ENCODE data around the gene MYADML2. TPM values are rescaled to one million over a fixed set of nuclear protein-coding genes. Genes with fewer than 3 reads are reported as not detected.
A peak's percentile ranks its signal among the peaks of the same experiment; 100 is the strongest.

Gene MYADML2
- total RNA-seq, 4 donors from 2014 or later, result 2.9 to 24.9 (median 13.3) TPM

DNA sequence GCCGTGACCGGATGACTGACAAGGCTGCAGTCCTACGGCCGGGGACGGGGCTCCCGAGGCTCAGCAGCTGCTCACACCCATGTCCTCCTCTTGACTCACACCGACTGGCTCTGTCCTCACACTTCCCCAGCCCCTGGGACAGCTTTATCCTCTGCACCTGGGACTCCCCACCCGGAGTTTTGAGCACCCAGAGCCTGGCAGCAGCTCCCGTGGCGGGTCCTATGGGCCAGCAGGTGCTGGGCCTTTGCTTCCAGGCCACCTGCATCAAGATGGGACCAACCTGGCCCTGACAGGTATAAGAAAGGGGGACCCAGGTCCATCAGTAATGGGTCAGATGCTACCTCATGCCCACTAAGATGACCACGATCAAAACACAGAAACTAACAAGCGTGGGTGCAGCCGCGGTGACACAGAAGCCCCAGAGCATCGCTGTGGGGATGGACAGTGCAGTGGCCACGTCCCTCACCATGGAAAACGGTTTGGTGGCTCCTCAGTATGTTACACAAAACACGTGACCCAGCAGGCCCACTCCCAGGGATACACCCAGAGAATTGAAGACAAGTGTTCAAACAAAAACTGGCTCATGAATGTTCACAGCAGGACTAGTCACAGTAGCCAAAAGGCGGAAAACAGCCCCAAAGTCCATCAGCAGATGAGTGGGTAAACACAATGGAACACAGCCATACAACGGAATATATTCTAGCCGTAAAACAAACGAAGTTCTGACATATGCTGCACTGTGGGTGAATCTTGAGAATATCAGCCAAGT lies 17.2 kb upstream of the MYADML2 start:
- ATAC-seq (no peak), DNase-seq (no peak)
- Histone ChIP-seq H3K4me3 (no peak overlapping the region), H3K27me3 (peaks cover 7 to 13% (median 12%) of the 10 kb centered on the region in 3 donors), H3K9me3 (no peaks in the 10 kb centered on the region), H3K36me3 (no peaks in the 10 kb centered on the region), H3K27ac (no peak overlapping the region), H3K4me1 (peaks cover 17 to 32% of the 10 kb centered on the region in 2 donors)
- intact Hi-C loops (cut with DNase I; ENCODE audit: low total_unique reads) (no loop called here), in situ Hi-C loops (cut with MboI; ENCODE audit: low sequenced_read_pairs in 4 of 4) (loop anchor here in 1 of 4 donors (5.0 kb wide), 1 partner anchor 58 kb away; the partner anchor contains the start of genes CENPX and LRRC45)
- TF ChIP-seq, protein P1, sequence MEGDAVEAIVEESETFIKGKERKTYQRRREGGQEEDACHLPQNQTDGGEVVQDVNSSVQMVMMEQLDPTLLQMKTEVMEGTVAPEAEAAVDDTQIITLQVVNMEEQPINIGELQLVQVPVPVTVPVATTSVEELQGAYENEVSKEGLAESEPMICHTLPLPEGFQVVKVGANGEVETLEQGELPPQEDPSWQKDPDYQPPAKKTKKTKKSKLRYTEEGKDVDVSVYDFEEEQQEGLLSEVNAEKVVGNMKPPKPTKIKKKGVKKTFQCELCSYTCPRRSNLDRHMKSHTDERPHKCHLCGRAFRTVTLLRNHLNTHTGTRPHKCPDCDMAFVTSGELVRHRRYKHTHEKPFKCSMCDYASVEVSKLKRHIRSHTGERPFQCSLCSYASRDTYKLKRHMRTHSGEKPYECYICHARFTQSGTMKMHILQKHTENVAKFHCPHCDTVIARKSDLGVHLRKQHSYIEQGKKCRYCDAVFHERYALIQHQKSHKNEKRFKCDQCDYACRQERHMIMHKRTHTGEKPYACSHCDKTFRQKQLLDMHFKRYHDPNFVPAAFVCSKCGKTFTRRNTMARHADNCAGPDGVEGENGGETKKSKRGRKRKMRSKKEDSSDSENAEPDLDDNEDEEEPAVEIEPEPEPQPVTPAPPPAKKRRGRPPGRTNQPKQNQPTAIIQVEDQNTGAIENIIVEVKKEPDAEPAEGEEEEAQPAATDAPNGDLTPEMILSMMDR (IDR thresholded peaks at IDR 0.05 in 4 of 5, conservative IDR thresholded peaks at IDR 0.05 in 1 of 5), result no peak
- TF ChIP-seq POLR2A (IDR thresholded peaks at IDR 0.05), result no peak

DNA sequence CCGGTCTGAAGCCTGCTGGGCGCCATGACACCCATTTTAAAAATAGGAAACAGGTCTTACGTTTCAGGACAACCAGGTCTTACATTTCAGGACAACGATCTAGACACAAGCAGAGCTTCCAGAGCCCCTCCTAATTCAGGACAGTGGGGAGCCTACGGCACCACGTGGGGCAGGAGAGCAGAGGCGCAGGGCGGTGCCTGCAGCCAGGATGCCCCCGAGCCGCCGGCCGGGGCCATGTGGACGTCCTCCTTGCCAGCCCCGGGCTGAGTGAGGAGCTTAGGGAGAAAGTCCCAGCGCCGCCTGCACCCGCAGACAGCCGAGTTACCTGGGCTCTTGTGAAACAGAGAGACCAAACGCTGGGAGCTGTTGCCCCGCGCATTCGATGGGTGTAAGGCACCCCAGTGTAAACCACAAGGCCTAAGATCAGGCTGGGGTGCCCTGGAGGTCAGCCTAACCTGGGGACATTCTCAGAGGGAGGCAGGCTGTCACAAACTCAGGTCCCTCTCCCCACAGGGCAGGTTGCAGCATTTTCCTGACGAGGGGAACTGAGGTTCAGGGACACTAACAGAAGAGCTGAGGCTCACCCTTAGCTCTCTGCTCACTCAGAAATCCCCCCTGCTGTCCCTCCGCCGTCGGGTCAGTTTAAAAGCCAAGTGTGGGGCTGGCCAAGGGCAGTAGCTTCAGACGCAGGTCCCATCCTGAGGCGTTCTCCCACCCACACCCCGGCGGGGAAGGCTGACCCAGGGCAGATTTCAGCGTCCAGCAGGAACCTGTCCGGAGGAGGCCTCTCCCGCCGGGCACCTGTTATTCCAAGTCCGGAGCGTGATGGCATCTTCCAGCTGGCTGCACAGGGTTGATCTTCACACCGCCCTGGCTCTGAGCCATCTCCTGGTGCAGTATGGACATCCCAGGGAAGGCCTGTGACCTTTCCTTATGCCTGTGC lies 15.7 kb upstream of the MYADML2 start:
- peak in 1 of 2 donors; percentile 49 for TF ChIP-seq POLR2A (IDR thresholded peaks at IDR 0.05)
- TF ChIP-seq, protein P1 (IDR thresholded peaks at IDR 0.05 in 4 of 5, conservative IDR thresholded peaks at IDR 0.05 in 1 of 5), result no peak
- Histone ChIP-seq H3K4me3 (peak overlapping the region in 3 of 4 donors; percentile 4 to 46 (median 44)), H3K9me3 (no peaks in the 10 kb centered on the region), H3K27me3 (peaks cover 7 to 24% (median 19%) of the 10 kb centered on the region in 3 donors), H3K27ac (peak overlapping the region; percentile 61 to 90 (median 82)), H3K36me3 (no peaks in the 10 kb centered on the region), H3K4me1 (peaks cover 12 to 28% of the 10 kb centered on the region in 2 donors)
- intact Hi-C loops (cut with DNase I; ENCODE audit: low total_unique reads) (loop anchor here (2.0 kb wide), 1 partner anchor 14 kb away; the partner anchor contains the start of gene ASPSCR1), in situ Hi-C loops (cut with MboI; ENCODE audit: low sequenced_read_pairs in 4 of 4) (loop anchor here in 1 of 4 donors (5.0 kb wide), 1 partner anchor 60 kb away; the partner anchor contains the start of genes CENPX and LRRC45)
- ATAC-seq, result peak; percentile 38 to 40
- peak in 1 of 2 donors; percentile 64 for DNase-seq

DNA sequence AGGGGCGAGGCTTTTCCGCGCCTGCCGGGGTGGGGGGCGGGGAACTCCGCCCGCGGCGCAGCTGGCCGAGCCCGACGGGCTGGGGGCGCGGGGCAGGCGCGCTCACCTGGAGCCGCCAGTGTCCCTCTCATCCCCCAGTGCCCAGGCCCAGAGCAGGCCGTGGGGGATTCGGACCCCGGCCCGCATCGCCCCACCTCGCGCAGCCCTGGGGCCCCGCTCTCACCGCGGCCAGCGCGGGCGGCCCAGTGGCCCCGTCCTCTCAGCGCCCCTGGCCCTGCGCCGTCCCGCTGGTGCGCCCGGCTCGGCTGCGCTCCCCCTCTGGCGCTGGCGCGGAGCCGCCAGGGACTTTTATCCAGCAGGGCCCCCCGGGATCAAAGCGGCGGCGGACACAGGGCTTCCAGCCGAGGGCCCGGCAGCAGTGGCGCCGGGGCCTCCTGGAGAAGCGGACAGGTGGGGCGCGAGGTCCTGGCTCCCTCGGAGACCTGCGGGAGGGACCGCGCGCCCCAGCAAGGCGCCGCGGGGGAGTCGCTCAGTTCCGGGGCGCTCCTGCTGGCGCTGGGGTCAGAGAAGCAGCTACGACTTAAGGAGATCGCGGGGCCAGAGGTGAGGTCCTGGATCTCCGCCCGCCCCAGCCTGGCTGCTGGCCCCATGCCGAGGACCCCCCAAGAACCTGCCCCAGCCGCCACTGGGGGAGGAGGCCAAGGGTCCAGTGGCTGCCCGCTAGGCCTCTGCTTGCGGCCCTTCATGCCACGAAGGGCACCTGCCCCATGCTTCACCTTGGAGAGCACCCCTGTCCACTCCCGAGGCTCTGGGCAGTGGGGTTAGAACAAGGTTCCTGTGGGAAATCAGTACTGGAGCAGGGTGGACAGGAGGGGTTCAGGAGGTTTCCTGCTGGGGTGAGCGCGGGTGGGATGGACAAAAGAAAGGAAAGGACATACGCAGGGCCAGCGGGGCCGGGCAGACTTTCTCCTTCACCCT lies 14.8 kb upstream of the MYADML2 start:
- Histone ChIP-seq H3K27me3 (peaks cover 7 to 21% (median 19%) of the 10 kb centered on the region in 3 donors), H3K27ac (peak overlapping the region; percentile 61 to 90 (median 82)), H3K9me3 (no peaks in the 10 kb centered on the region), H3K36me3 (no peaks in the 10 kb centered on the region), H3K4me3 (peak overlapping the region; percentile 4 to 46 (median 28)), H3K4me1 (peaks cover 12 to 23% of the 10 kb centered on the region in 2 donors)
- DNase-seq (no peak), ATAC-seq (peak in 1 of 2 donors; percentile 11)
- TF ChIP-seq, protein P1 (IDR thresholded peaks at IDR 0.05 in 4 of 5, conservative IDR thresholded peaks at IDR 0.05 in 1 of 5), result no peak
- TF ChIP-seq POLR2A (IDR thresholded peaks at IDR 0.05), result peak; percentile 11 to 53
- intact Hi-C loops (cut with DNase I; ENCODE audit: low total_unique reads), result loop anchor here (2.0 kb wide), 1 partner anchor 15 kb away; the partner anchor contains the start of gene ASPSCR1
- in situ Hi-C loops (cut with MboI; ENCODE audit: low sequenced_read_pairs in 4 of 4), result loop anchor here in 1 of 4 donors (5.0 kb wide), 1 partner anchor 60 kb away; the partner anchor contains the start of genes CENPX and LRRC45
